Stimulated activated CD4-positive, alpha-beta T cell treated with anti-CD3 and anti-CD28 coated beads, TNF-alpha, amount 100 ng/mL, for 1 hour (primary cell): ENCODE measurements around the gene PYGL.
"Not testable (repeated sequence)": the region's sequence is repeated elsewhere in the genome, so short reads cannot be mapped to it uniquely, and the experiment has no call there.

Experiments used
- DNase-seq, 3 donors: peaks; one replicate each; pipeline ENCODE4 v3.0.0-alpha.2; 2020; ENCODE audit warnings: low read depth in 3 of 3, low spot score in 1 of 3

Gene PYGL

DNA sequence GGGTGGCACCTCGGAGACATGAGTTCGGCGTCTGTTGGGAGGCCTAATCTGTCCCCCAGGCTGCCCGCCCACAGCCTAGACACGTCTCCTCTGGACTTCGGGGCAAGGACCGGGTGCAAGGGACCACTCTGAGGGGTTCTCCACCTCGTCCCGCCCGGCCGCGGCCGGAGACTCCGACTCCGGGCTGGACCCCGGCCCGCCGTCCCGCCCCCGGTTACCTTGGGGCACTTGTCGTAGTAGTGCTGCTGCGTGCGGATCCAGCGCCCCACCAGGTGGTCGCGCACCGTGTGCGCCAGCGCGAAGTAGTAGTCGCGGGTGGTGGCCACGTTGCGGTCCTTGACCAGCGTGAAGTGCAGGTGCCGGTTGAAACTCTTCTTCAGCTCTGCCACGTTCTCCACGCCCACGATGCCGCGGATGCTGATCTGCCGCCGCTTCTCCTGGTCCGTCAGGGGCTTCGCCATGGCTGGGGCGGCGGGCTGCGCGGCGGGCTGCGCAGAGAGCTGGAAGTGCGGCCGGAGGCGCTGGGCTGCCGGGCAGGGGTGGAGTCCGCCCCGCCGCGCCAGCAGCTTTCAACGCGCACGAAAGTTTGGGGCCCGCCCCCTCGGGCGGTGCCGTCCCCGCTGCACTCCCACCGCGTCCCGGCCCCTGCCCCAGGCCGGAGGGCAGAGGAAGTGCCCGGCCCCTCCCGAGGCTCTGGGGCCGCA lies at the start of gene PYGL:
PYGL (minus strand) TSS at position 541 of the 704 bp plus-strand sequence; CDS start at position 461, 80 bp downstream.
- DNase-seq, result peak in 1 of 3 donors; percentile 18

DNA sequence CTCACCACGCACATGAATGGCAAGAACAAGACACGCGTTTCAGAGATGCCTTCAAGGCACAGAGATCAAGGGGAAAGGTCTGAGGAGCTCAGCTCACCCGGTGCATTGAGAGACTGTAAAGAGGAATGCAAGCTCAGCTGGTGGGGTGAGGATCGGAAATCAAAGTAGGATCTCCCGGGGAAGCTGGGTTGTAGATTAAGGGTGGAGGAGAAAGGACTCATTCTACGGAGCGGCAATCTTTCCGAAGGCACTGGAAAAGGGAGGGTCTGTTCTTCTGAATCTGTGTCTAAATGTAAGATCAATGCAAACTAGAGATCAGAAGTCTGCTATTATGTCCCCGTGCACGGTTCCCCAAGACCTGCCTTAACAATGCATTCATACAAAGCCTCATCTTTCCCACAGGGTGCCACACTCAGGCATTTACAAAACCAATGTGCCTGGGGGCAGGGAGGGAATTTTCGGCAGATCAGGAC lies 41.6 kb upstream of the PYGL start:
- no peak for DNase-seq

DNA sequence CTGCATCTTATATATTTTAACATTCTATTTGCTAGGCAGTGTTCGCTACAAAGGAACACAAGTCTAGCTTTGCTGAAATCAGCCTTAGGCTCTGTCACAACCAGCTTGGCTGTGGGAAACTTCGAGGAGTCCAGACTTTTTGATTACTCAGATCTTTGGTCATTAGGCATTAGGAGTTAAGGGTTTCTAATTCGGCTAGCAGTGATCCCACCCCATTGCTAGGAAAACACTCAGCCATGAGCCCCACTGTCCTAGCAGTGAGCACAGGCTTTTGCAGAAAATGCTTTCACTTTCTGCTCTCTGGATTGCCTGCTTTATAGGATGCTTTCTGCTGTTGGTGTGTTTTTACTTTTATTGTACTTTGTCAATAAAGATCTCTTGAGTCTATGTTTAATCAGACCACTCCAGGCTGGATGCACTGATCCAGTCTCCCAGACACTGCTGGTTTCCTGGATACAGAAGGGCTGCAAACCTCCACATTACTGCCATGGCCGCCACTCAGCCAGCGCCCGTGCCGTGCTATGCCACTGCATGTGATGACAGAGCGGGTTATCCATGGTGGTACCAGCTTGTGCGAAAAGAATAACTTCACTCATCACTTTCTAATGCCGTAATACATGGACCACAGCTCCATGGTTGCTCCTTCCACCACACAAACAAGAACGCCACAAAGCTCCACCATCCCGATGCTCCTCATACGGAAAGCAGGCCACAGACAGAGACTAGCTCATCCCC lies 41.0 kb upstream of the PYGL start:
- no peak for DNase-seq

DNA sequence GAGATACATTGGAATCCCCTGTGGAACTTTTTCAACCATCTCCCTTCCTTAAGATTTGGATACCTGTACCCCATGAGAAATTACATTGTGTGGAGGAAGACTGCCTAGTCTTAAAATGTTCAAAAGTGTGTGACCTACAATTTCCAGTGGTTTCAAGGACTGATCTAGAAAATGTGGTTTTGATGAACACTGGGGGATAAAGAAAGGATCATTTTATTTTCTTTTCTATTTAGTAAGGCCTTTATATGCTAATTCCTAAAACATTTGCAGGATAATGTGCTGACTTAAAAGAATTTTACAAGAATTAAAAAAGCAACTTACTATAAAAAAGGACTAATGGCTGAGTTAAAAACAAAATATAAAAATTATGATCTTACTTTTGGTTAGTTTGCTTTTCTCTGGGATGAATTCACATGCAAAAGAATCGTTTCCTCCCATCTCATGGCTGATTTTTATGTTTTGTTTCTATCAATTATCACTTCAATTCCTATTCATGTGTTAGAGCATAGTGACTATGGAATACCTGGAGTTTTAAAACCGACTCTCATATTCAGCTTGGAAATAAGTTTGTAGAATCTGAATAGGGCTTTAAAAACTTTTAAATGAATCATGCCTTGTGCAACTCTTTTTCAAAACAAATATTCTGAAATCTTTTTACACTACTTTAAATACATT lies 39.9 kb upstream of the PYGL start:
- DNase-seq, result no peak

DNA sequence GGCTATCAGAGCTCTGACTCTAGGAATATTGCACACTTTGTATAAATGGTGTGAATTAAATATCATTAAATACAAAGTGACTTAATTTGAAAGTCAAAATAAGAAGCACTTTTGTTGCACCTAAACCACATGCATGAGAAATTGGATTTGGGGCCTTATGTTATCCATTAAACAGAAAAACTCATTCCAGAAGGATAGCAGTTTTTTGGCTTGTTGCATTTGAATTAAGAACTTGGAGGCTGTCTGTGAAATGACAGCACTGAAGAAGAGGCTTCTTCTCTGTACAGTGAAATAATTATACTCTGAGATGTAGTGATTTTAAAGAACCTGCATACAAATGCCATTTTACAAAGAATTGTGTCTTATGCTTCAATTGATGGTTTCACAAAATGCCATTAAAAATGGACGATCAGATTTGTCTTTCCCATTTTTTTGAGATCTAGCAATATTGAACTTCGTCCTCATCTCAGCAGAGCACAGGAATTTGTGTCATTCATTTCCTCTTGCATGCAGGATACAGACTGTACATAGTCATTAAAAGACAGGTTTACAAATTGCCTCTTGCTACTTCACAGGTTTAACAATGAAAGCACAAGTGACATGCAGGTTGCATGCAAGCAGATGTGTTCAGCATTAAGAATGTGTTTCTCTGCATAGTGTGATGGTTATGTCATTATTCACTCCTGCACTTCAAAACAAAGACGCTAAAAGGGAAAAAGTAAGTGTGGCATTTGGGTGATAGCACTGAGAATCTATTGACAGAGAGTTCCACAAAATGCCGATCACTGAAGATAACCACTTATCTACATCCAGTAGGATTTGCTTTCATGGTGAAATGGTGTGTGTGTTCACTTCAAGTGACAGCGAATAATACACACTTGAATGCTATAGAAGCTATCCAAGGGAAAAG lies 35.9 kb upstream of the PYGL start:
- DNase-seq, result no peak

DNA sequence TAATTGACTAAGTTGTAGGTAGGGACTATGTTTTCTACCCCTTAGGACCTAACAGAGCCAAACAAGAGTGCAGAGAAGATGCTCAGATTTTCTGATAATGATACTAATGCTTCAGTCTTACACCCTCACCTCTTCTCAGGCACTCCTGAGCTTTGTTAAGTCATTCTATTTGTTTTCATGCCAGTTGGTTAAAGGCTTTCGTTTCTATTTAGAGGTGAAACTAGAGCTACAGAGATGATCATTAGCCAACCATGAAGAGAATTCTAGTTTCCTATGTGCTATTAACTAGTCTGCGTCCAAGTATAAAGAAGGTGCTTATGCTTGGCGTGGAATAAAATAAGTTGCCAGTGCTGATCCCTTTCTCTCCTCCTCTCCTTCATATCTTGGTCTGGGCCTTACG lies 34.6 kb upstream of the PYGL start:
- no peak for DNase-seq

GRCh38 chr14:50978529-50978871 lies 34.2 kb upstream of the PYGL start:
- DNase-seq, result no peak

DNA sequence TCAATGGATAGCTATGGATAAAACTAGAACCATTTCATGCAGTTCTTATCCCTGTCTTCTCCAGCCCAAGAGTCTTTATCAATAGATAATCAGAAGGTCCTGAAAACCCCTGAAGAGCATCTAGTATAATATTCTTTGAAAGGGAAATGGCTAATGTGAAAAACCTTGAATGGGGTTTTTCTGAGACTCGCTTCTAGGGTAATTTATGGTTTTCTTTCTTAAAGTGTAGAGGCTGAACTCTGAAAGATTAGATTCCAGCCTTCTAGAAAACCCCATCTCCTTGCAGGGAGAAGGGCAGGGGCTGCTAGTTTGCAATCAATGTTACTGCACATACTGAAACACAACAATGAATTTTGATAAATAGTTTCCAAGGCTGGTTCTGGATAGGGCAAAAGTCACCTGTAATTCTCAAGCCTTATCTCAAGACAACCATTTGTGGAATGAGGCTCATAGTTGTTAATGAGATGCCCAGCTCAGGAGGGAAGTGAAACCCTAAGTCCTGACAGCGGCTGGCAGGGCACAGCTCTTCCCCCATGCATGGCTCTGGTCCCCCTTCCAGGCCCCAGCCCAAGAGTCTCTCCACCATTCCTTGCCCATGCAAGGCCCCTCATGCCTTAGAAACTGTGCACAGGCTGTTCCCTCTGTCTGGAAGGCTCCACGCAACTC lies 33.7 kb upstream of the PYGL start:
- no peak for DNase-seq

DNA sequence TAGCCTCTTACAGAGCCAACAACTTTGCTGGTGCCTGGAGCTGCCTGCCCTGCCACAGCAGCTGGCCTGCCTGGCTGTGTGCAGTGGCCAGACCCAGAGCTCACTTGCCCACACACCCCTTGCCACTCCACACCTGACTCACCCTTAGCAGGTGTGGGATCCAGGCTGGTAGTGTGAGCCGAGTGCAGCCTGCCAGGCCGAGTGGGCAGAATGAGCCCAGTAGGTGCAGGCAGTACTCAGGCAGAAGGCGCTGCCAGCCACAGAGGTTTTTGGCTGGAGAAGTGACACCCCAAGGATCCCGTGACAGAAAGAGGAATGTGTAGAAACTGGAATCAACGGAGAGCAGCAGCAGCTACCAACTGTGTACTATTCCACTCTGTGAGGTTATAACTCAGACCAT lies 29.8 kb upstream of the PYGL start:
- no peak for DNase-seq

DNA sequence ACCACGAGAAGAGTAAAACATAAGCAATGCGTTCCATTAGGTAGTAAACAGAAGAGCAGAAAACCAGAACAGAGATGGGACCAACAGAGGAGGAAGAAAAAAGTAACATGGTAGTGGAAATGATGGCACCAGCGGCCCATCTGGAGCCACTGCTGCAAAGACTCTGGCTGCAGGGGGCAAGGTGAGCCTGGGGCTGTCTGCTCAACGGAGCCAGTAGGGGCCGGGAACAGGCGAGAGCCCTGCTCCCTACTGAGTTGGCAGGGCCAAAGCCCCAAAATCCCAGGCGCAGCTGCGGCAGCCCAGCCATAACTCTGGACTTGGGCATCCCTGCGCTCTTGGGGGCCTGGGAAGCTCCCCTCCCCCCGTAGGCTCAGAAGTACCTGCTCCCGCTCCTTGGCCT lies 28.5 kb upstream of the PYGL start:
- DNase-seq, result no peak

- no peak for DNase-seq
Measured at GRCh38 chr14:50970886-50971781, 26.9 kb upstream of the PYGL start.

- DNase-seq, result no peak
Measured at GRCh38 chr14:50967790-50968189, 23.5 kb upstream of the PYGL start.

DNA sequence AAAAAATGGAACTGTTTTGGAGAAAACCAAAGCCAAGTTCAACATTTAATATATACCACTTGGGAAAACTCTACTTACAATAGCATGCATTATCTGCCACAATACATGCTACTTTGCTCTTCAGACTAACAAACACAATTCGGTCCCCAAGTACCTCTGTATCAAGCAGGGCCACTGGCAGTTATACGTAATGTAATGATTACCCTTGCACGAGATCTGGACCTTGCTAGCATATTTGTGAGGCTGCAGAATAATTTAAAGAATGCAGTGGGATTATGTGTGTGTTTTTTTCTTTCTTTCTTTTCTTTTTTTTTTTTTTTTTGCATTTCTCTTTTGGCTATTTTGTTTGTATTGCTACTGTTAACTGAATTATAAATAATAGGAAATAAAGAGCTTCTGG lies 22.8 kb upstream of the PYGL start:
- no peak for DNase-seq

DNA sequence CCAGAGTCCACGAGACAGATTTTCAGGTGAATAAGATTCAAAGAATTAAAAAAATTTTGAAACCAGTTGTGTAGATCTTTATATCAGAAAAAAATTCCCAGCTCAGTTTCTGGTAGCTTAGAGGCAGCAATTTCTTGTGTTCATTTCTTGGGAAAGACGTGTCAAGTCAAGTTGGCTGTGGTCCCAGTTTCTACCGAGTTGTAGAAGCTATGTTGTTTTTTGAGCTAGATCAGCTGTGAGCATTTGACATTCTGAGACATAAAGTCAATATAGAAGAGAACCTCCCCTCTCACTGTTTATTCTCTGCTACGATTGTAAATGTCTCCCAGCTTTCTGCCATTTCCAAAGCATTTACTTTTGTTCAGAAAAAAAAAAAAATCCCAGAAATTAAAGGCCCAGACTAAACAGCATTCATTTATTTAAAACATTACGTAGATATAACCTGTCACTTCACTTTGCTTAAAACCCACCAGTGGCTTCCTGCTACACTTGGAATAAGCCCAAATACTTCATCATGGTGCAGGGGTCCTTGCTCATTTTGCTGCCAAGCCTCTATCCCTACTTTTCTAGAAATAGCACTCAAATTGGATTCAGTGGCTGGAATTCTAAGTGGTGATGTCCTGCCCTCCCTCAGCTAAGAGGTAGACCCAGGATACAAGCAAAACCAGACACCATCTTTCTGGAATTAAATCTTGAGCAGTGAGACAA lies 20.6 kb upstream of the PYGL start:
- DNase-seq, result no peak

DNA sequence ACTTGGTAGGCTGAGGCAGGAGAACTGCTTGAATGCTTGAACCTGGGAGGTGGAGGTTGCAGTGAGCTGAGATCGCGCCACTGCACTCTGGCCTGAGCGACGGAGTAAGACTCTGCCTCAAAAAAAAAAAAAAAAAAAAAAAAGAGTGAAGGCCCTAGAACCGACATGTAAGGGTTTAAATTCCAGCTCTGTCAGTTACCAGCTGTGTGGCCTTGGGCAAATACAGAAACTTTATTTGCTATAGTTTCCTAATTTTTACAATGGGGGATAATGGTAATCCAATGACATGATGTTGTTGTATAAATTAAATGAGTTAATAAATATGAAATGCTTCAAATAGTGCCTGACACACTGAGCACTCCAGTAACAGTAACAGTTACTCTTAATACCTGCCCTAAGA lies 19.6 kb upstream of the PYGL start:
- DNase-seq, result no peak

GRCh38 chr14:50961605-50962221 lies 17.4 kb upstream of the PYGL start:
- no peak for DNase-seq

- DNase-seq, result no peak
Measured at GRCh38 chr14:50957296-50957695, 13.0 kb upstream of the PYGL start.

DNA sequence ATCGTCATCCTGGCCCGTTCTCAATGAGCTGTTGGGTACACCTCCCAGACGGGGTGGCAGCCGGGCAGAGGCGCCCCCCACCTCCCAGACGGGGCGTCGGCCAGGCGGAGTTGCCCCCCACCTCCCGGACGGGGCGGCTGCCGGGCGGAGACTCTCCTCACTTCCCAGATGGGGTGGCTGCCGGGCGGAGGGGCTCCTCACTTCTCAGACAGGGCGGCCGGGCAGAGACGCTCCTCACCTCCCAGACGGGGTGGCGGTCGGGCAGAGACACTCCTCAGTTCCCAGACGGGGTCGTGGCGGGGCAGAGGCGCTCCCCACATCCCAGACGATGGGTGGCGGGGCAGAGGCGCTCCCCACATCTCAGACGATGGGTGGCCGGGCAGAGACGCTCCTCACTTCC lies 12.1 kb upstream of the PYGL start:
- DNase-seq, result not testable (repeated sequence)
